Thymus (tissue), 11 donors: ENCODE results near the gene PCDHA13. TPM values are rescaled to one million over a fixed set of nuclear protein-coding genes. Genes with fewer than 3 reads are reported as not detected.
"Not testable (repeated sequence)": the region's sequence is repeated elsewhere in the genome, so short reads cannot be mapped to it uniquely, and the experiment has no call there.

ENCODE experiments used
- DNase-seq, 9 donors: peaks; one replicate each; pipeline ENCODE4 v3.0.0-alpha.2; 2013; ENCODE audit warnings: low spot score in 9 of 9, low read depth in 6 of 9, missing footprints in 1 of 9
- H3K27ac ChIP-seq, 2 donors: one replicate each; pipeline ENCODE4 v1.5.1; 2013; ENCODE audit warnings: control low read depth in 1 of 2, low read depth in 1 of 2, low read length in 1 of 2, mild to moderate bottlenecking in 1 of 2, moderate library complexity in 1 of 2
- H3K27me3 ChIP-seq, 2 donors: one replicate each; pipeline ENCODE4 v1.5.1; 2013; ENCODE audit warnings: low read length in 1 of 2; ENCODE audit not compliant: control insufficient read depth in 2 of 2, insufficient read depth in 1 of 2
- H3K36me3 ChIP-seq, 2 donors: one replicate each; pipeline ENCODE4 v1.5.1; 2013; ENCODE audit warnings: low read length in 1 of 2, mild to moderate bottlenecking in 1 of 2, moderate library complexity in 1 of 2; ENCODE audit not compliant: control insufficient read depth in 2 of 2, insufficient read depth in 2 of 2
- H3K4me1 ChIP-seq, 2 donors: one replicate each; pipeline ENCODE4 v1.5.1; 2013; ENCODE audit warnings: low read length in 2 of 2; ENCODE audit not compliant: control insufficient read depth in 2 of 2, insufficient read depth in 2 of 2
- H3K4me3 ChIP-seq, 2 donors: one replicate each; pipeline ENCODE4 v1.5.1; 2013; ENCODE audit warnings: low read length in 2 of 2, control low read depth in 1 of 2, mild to moderate bottlenecking in 1 of 2
- H3K9me3 ChIP-seq, 2 donors: one replicate each; pipeline ENCODE4 v1.5.1; 2013; ENCODE audit warnings: low read length in 1 of 2, mild to moderate bottlenecking in 1 of 2; ENCODE audit not compliant: control insufficient read depth in 2 of 2, insufficient read depth in 1 of 2
- WGBS: extraction: QIAGEN DNeasy Blood & Tissue Kit; methylation state at CpG from one replicate; pipeline ENCODE4 v1.1.7; 2013; 5-methylcytosine and 5-hydroxymethylcytosine counted together
- polyA plus RNA-seq: library from polyadenylated mRNA; stranded (reverse); fragments of 200-250 nt; gene quantifications from one replicate; pipeline ENCODE4 v1.2.3, GENCODE V29; 2013
- total RNA-seq: library from RNA; stranded (reverse); fragments of 120-200 nt; gene quantifications from one replicate; pipeline ENCODE4 v1.2.4, GENCODE V29; 2013
- donor health status: healthy.

PCDHA13 gene
- total and polyA plus RNA-seq, 2 donors: under 0.01 TPM

- H3K36me3 ChIP-seq, H3K4me3 ChIP-seq, DNase-seq, H3K4me1 ChIP-seq, H3K27me3 ChIP-seq, H3K27ac ChIP-seq: not testable (repeated sequence)
- WGBS: 29% methylated on average over 46 of the region's 48 CpGs
- H3K9me3 ChIP-seq: peaks cover 3 to 19% of the 10 kb centered on the region in 2 donors
Measured at GRCh38 chr5:140848139-140849102, 33.5 kb upstream of the PCDHA13 start, which contains the start of gene PCDHA9. Gene PCDHA9 (plus strand): TSS chr5:140848382. CDS start chr5:140848496, 114 bp downstream.

GRCh38 chr5:140849831-140850634, 31.9 kb upstream of the PCDHA13 start:
- H3K9me3 ChIP-seq: peaks cover 3 to 18% of the 10 kb centered on the region in 2 donors
- 60% methylated on average over 101 of the region's 101 CpGs for WGBS
- not testable (repeated sequence) for H3K27ac ChIP-seq, DNase-seq, H3K4me3 ChIP-seq, H3K36me3 ChIP-seq, H3K4me1 ChIP-seq, H3K27me3 ChIP-seq

GRCh38 chr5:140855772-140856674, 25.9 kb upstream of the PCDHA13 start, which contains the start of gene PCDHA10:
Gene PCDHA10 (plus strand): TSS chr5:140855897. CDS start chr5:140856049, 152 bp downstream.
- Histone ChIP-seq H3K9me3 (peaks cover 0 to 17% of the 10 kb centered on the region in 2 donors), H3K36me3 (no peaks in the 10 kb centered on the region), H3K27ac (no peak within 1 kb of the TSS), H3K4me3 (no peak within 1 kb of the TSS), H3K4me1 (no peaks in the 10 kb centered on the region), H3K27me3 (peaks cover 0 to 2% of the 10 kb centered on the region in 2 donors)
- no peak for DNase-seq
- 36% methylated on average over 44 of the region's 44 CpGs for WGBS

- Histone ChIP-seq H3K36me3 (no peaks in the 10 kb centered on the region), H3K27me3 (peaks cover 0 to 2% of the 10 kb centered on the region in 2 donors), H3K9me3 (peaks cover under 1 to 25% of the 10 kb centered on the region in 2 donors)
Measured at GRCh38 chr5:140857177-140857986, 24.5 kb upstream of the PCDHA13 start.

GRCh38 chr5:140857987-140858240, 24.0 kb upstream of the PCDHA13 start:
- DNase-seq: no peak
- peaks cover 3 to 30% of the 10 kb centered on the region in 2 donors for H3K9me3 ChIP-seq
- WGBS: 63% methylated on average over 22 of the region's 22 CpGs
- no peaks in the 10 kb centered on the region for H3K36me3 ChIP-seq
- H3K27me3 ChIP-seq: peaks cover 0 to 4% of the 10 kb centered on the region in 2 donors
- H3K27ac ChIP-seq: no peak overlapping the region
- H3K4me1 ChIP-seq: no peaks in the 10 kb centered on the region
- H3K4me3 ChIP-seq: no peak overlapping the region

More at GRCh38 chr5:140857177-140857986, 24.5 kb upstream of the PCDHA13 start:
- no peak overlapping the region for H3K4me3 ChIP-seq
- no peak overlapping the region for H3K27ac ChIP-seq
- no peaks in the 10 kb centered on the region for H3K4me1 ChIP-seq
- 68% methylated on average over 94 of the region's 94 CpGs for WGBS
- no peak for DNase-seq

- no peak for DNase-seq
- WGBS: 59% methylated on average over 76 of the region's 76 CpGs
- no peak overlapping the region for H3K4me3 ChIP-seq
- H3K4me1 ChIP-seq: no peaks in the 10 kb centered on the region
- H3K36me3 ChIP-seq: no peaks in the 10 kb centered on the region
- peaks cover 0 to 2% of the 10 kb centered on the region in 2 donors for H3K27me3 ChIP-seq
- H3K9me3 ChIP-seq: peaks cover 4 to 27% of the 10 kb centered on the region in 2 donors
- no peak overlapping the region for H3K27ac ChIP-seq
Measured at GRCh38 chr5:140862441-140863295, 19.3 kb upstream of the PCDHA13 start.

GRCh38 chr5:140868721-140869554, 13.0 kb upstream of the PCDHA13 start, which contains the start of gene PCDHA11:
Gene PCDHA11 (plus strand): TSS chr5:140868957. CDS start chr5:140869104, 147 bp downstream.
- H3K4me1 ChIP-seq: no peaks in the 10 kb centered on the region
- H3K9me3 ChIP-seq: peaks cover 7 to 23% of the 10 kb centered on the region in 2 donors
- no peak within 1 kb of the TSS for H3K27ac ChIP-seq
- no peaks in the 10 kb centered on the region for H3K36me3 ChIP-seq
- WGBS: 21% methylated on average over 41 of the region's 41 CpGs
- DNase-seq: no peak
- no peak within 1 kb of the TSS for H3K4me3 ChIP-seq
- H3K27me3 ChIP-seq: peaks cover 0 to 7% of the 10 kb centered on the region in 2 donors
